ENCODE data around the gene GTSE1. TPM values are rescaled to one million over a fixed set of nuclear protein-coding genes. Genes with fewer than 3 reads are reported as not detected.
A peak's percentile ranks its signal among the peaks of the same experiment; 100 is the strongest.

GTSE1 gene
- total RNA-seq, 1 donor from 2014 or later, result 7.2 TPM

DNA sequence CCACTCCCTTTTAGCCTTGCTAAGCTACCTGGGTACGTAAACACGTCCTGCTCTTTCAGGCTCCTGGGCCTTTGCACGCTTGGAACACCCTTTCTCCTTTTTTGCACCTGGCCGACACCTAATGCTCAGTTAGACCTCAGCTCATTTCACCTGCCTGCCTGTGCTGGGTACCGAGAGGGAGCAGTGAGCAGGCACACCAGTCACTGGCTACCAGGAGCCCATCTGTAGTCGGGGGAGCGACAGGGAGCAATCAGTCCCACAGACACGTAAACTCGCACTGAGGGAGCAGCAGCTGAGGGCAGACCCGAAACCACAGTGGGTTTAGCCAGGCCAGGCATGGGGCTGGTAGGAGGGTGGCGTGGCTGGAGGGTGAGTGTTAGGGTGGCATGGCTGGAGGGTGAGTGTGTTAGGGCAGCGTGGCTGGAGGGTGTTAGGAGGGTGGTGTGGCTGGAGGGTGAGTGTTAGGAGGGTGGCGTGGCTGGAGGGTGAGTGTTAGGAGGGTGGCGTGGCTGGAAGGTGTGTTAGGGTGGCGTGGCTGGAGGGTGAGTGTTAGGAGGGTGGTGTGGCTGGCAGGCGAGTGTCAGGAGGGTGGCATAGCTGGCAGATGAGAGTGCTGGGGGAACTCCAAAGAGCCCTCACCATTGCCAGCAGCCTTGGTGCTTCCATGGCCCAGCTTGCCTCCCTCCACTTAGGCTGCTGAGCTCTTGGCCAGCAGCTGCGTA, 6.4 kb upstream of the GTSE1 start:
- peaks cover 4% of the 10 kb centered on the region for H3K4me1 Mint-ChIP-seq (ENCODE audit: low read depth)
- no peak overlapping the region for H3K27ac Mint-ChIP-seq (ENCODE audit: unreplicated experiment)
- H3K4me3 Mint-ChIP-seq (ENCODE audit: unreplicated experiment), result no peak overlapping the region
- no peak for DNase-seq (ENCODE audit: low spot score)
- H3K9me3 Mint-ChIP-seq (ENCODE audit: low read depth), result no peaks in the 10 kb centered on the region
- H3K27me3 Mint-ChIP-seq (ENCODE audit: low read depth), result no peaks in the 10 kb centered on the region
- peaks cover 17% of the 10 kb centered on the region for H3K36me3 Mint-ChIP-seq (ENCODE audit: low read depth)
- TF ChIP-seq, protein P1, sequence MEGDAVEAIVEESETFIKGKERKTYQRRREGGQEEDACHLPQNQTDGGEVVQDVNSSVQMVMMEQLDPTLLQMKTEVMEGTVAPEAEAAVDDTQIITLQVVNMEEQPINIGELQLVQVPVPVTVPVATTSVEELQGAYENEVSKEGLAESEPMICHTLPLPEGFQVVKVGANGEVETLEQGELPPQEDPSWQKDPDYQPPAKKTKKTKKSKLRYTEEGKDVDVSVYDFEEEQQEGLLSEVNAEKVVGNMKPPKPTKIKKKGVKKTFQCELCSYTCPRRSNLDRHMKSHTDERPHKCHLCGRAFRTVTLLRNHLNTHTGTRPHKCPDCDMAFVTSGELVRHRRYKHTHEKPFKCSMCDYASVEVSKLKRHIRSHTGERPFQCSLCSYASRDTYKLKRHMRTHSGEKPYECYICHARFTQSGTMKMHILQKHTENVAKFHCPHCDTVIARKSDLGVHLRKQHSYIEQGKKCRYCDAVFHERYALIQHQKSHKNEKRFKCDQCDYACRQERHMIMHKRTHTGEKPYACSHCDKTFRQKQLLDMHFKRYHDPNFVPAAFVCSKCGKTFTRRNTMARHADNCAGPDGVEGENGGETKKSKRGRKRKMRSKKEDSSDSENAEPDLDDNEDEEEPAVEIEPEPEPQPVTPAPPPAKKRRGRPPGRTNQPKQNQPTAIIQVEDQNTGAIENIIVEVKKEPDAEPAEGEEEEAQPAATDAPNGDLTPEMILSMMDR (IDR thresholded peaks at IDR 0.05), result no peak

DNA sequence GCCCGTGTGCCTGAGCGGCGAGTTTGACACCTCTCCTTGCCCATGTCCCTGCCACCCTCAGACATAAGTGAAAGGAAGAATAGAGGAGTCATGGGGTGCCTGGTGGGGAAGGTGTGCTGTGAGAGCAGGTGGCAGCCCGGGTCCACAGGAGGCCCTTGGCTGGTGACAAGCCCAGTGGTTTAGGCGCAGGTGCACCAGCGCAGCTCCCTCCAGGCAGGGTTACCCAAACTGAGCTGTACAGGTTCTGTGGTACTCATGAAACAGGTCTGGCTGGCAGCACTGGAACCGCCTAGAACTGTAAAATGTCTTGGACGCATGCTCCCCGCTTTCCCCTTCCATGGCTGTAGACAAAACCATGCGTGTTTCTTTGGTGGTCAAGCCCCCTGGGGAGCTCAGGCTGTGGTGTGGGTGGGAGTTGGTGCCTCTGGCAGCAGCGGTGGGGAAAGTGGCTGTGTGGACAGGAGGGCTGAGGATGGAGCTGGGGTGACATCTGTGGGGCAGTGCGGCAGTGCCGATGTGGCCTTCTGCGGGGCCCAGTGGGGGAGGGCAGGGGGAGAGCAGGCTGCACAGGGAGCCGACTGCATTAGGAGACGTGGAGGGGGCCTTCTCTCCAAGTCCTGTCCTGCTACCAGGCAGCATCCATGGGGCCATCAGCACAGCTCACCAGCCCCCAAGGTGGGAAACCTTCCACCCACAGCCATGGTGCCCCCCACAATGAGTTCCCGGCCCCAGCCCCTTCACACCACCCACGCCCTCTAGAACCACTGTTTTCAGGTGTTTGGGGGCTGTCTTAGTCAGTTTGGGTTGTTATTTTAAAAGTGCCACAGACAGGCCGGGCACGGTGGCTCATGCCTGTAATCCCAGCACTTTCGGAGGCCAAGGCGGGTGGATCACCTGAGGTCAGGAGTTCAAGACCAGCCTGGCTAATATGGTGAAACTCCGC, 5.6 kb upstream of the GTSE1 start:
- no peak overlapping the region for H3K27ac Mint-ChIP-seq (ENCODE audit: unreplicated experiment)
- no peak overlapping the region for H3K4me3 Mint-ChIP-seq (ENCODE audit: unreplicated experiment)
- peaks cover 12% of the 10 kb centered on the region for H3K4me1 Mint-ChIP-seq (ENCODE audit: low read depth)
- no peaks in the 10 kb centered on the region for H3K9me3 Mint-ChIP-seq (ENCODE audit: low read depth)
- no peaks in the 10 kb centered on the region for H3K27me3 Mint-ChIP-seq (ENCODE audit: low read depth)
- peaks cover 12% of the 10 kb centered on the region for H3K36me3 Mint-ChIP-seq (ENCODE audit: low read depth)
- TF ChIP-seq, protein P1 (IDR thresholded peaks at IDR 0.05), result no peak
- DNase-seq (ENCODE audit: low spot score), result no peak

DNA sequence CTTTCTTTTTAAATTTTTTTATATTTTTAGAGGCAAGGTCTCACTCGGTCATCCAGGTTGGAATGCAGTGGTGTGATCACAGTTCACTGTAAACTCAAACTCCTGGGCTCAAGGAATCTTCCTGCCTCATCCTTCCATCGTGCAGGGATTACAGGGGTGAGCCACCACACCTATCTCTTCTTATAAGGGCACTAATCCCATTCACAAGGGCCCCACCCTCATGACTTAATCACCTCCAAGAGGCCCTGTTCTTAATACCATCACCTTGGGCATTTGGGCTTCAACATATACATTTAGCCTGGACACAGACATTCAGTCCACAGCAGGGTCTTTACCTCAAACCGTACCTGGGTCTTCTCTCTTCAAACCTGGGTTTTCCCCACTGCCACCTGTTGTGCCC, 4.5 kb upstream of the GTSE1 start:
- peaks cover 12% of the 10 kb centered on the region for H3K36me3 Mint-ChIP-seq (ENCODE audit: low read depth)
- H3K4me1 Mint-ChIP-seq (ENCODE audit: low read depth), result peaks cover 17% of the 10 kb centered on the region
- H3K27ac Mint-ChIP-seq (ENCODE audit: unreplicated experiment), result no peak overlapping the region
- TF ChIP-seq, protein P1 (IDR thresholded peaks at IDR 0.05), result no peak
- no peak overlapping the region for H3K4me3 Mint-ChIP-seq (ENCODE audit: unreplicated experiment)
- no peaks in the 10 kb centered on the region for H3K9me3 Mint-ChIP-seq (ENCODE audit: low read depth)
- no peak for DNase-seq (ENCODE audit: low spot score)
- H3K27me3 Mint-ChIP-seq (ENCODE audit: low read depth), result no peaks in the 10 kb centered on the region

DNA sequence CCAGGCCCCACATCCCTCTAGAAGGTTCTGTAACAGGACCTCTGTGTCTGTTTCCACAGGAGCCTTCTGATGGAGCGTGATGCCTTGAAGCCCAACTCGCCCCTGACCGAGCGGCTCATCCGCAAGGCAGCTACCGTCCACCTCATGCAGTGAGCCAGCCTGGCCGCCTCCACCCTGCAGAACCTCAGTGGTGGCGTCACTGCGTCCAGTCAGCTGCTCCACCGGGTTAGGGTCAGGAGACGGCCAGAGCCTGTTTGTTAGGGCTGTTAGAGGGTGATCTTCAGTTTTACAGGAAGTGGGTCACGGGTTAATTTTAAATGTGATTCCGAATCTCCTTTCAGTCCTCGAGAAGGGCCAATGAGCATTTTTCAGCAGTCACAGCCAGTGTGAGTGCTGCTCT, 3.9 kb upstream of the GTSE1 start:
- no peak overlapping the region for H3K27ac Mint-ChIP-seq (ENCODE audit: unreplicated experiment)
- no peaks in the 10 kb centered on the region for H3K27me3 Mint-ChIP-seq (ENCODE audit: low read depth)
- no peaks in the 10 kb centered on the region for H3K9me3 Mint-ChIP-seq (ENCODE audit: low read depth)
- H3K36me3 Mint-ChIP-seq (ENCODE audit: low read depth), result peaks cover 6% of the 10 kb centered on the region
- no peak for DNase-seq (ENCODE audit: low spot score)
- peaks cover 23% of the 10 kb centered on the region for H3K4me1 Mint-ChIP-seq (ENCODE audit: low read depth)
- TF ChIP-seq, protein P1 (IDR thresholded peaks at IDR 0.05), result no peak
- no peak overlapping the region for H3K4me3 Mint-ChIP-seq (ENCODE audit: unreplicated experiment)

DNA sequence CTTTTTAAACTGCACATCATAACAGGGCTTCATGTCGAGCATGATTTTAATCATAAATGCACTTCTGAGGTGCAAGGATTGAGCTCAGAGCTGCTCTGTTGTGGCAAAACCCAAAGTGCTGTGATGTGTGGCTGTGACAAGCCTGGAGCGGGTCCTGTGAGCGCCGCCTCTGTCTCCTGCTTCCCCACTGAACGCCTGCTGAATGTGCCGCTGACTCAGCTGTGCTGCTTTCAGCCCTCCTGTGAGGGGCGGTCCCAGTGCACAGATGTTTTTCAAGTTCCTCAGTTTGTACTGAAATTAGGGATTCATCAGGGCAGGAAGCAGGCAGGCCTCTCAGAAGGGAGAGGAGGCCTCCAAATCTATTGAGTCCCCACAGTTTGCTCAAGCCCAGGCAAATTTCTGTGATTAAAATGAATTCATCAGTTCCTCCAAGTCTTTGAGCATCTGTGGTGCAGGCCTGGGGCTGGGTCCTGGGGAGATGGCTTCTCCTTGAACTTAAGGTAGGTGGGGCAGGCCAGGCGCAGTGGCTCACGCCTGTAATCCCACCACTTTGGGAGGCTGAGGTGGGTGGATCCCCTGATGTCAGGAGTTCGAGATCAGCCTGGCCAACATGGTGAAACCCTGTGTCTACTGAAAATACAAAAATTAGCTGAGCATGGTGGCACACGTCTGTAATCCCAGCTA, 3.0 kb upstream of the GTSE1 start:
- H3K27me3 Mint-ChIP-seq (ENCODE audit: low read depth), result no peaks in the 10 kb centered on the region
- H3K4me3 Mint-ChIP-seq (ENCODE audit: unreplicated experiment), result no peak overlapping the region
- TF ChIP-seq, protein P1 (IDR thresholded peaks at IDR 0.05), result no peak
- no peak for DNase-seq (ENCODE audit: low spot score)
- no peaks in the 10 kb centered on the region for H3K9me3 Mint-ChIP-seq (ENCODE audit: low read depth)
- peaks cover 25% of the 10 kb centered on the region for H3K4me1 Mint-ChIP-seq (ENCODE audit: low read depth)
- H3K27ac Mint-ChIP-seq (ENCODE audit: unreplicated experiment), result peak overlapping the region; percentile 41
- H3K36me3 Mint-ChIP-seq (ENCODE audit: low read depth), result peaks cover 6% of the 10 kb centered on the region
